A549 (cell line): ENCODE data around the gene MT1B.

ENCODE experiments used
- CHD2 ChIP-seq: fragments of 150-350 bp; IDR thresholded peaks from 2 replicates; pipeline ENCODE4 v1.6.1; 2014; ENCODE audit warnings: low read length; ENCODE audit not compliant: partially characterized antibody
- EHMT2 ChIP-seq: fragments of 200-600 bp; sonication (generic); IDR thresholded peaks from 2 replicates; pipeline ENCODE4 v1.6.1; 2016; ENCODE audit warnings: antibody characterized with exemption, low read depth, mild to moderate bottlenecking, moderate library complexity
- FOSL2 ChIP-seq, 2 experiments: fragments of 450-650 bp in 1 of 2; fragments of >200 bp in 1 of 2; sonication (Bioruptor Twin) in 1 of 2; formaldehyde crosslinking; IDR thresholded peaks; 2 replicates each; pipeline versions ENCODE4 v1.5.0 to v1.6.1; 2016 to 2020; ENCODE audit warnings: mild to moderate bottlenecking in 1 of 2, moderate library complexity in 1 of 2
- HOXA7 ChIP-seq: fragments of 250-450 bp; sonication (Bioruptor Pico); IDR thresholded peaks from 2 replicates; pipeline ENCODE4 v1.5.0; 2020; ENCODE audit warnings: mild to moderate bottlenecking, moderate library complexity
- JUN ChIP-seq, 2 experiments: fragments of >200 bp; sonication (Bioruptor Twin); formaldehyde crosslinking; IDR thresholded peaks; 2 replicates in 1 of 2; 3 replicates in 1 of 2; pipeline ENCODE4 v1.6.1; 2016 to 2017
- MYC ChIP-seq: IDR thresholded peaks from 2 replicates; pipeline ENCODE4 v1.6.1; 2012; ENCODE audit warnings: mild to moderate bottlenecking, inconsistent platforms, low read length, improper control_type of control experiment, borderline replicate concordance
- NFE2L2 ChIP-seq: fragments of 150-350 bp; conservative IDR thresholded peaks from 2 replicates; pipeline ENCODE4 v1.6.1; 2014; ENCODE audit warnings: low read length
- POLR2A ChIP-seq: IDR thresholded peaks from 2 replicates; pipeline ENCODE4 v1.6.1; 2012; ENCODE audit warnings: mild to moderate bottlenecking, low read length
- POLR2AphosphoS2 ChIP-seq: conservative IDR thresholded peaks from 2 replicates; pipeline ENCODE4 v1.6.1; 2012; ENCODE audit warnings: low read length, improper control_type of control experiment, inconsistent platforms
- RAD21 ChIP-seq, 2 experiments: fragments of >200 bp in 1 of 2; sonication (Bioruptor Twin) in 1 of 2; formaldehyde crosslinking in 1 of 2; IDR thresholded peaks in 1 of 2; conservative IDR thresholded peaks in 1 of 2; 2 replicates in 1 of 2; 3 replicates in 1 of 2; pipeline ENCODE4 v1.6.1; 2012 to 2018; ENCODE audit warnings: inconsistent platforms in 1 of 2
- SMC3 ChIP-seq: fragments of >200 bp; sonication (Bioruptor Twin); formaldehyde crosslinking; IDR thresholded peaks from 3 replicates; pipeline ENCODE4 v1.6.1; 2018; ENCODE audit warnings: inconsistent platforms
- TF ChIP-seq, protein P1 (sequence below): fragments of >200 bp; sonication (Bioruptor Twin); formaldehyde crosslinking; IDR thresholded peaks from 3 replicates; pipeline ENCODE4 v1.5.1; 2016

DNA sequence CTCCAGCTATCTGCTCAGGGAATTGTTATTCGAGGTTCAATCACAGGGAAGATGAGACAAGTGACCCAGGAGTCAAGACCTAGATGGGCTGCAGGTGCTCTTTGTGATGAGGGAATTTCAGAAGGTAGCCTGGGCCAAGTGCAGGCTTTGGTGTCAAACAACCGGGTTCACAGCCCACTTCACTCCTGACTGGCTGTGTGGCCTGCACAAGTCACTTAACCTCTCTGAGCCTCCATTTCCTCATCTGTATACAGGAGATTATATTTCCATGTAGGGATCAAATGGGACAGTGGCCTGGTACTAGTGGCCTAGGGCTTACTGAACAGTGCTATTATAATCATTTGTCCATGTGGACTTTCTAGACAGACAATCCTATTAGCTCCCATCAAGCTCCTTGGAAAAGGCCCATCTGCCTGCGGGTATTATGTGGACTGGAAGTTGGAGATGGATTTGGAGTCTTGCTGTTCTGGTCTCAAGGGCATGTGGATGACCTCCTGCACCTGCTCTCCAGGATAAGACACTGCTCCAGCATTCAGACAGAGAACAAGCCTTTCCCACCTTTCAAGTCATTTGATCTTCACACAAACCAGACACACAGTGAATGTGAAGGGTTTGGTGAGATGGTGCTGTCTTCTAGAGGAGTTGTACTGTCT, 27.5 kb downstream of the MT1B start:
- TF ChIP-seq POLR2AphosphoS2 (no peak), JUN (IDR thresholded peaks at IDR 0.05) (no peak), HOXA7 (CRISPR knock-in tag) (no peak), POLR2A (no peak), EHMT2 (no peak), SMC3 (no peak), MYC (no peak), FOSL2 (IDR thresholded peaks at IDR 0.05) (no peak), FOSL2 (CRISPR knock-in tag; IDR thresholded peaks at IDR 0.05) (no peak), NFE2L2 (no peak), RAD21 (conservative IDR thresholded peaks at IDR 0.05 in 1 of 2, IDR thresholded peaks at IDR 0.05 in 1 of 2) (no peak), CHD2 (no peak)
- TF ChIP-seq, protein P1, sequence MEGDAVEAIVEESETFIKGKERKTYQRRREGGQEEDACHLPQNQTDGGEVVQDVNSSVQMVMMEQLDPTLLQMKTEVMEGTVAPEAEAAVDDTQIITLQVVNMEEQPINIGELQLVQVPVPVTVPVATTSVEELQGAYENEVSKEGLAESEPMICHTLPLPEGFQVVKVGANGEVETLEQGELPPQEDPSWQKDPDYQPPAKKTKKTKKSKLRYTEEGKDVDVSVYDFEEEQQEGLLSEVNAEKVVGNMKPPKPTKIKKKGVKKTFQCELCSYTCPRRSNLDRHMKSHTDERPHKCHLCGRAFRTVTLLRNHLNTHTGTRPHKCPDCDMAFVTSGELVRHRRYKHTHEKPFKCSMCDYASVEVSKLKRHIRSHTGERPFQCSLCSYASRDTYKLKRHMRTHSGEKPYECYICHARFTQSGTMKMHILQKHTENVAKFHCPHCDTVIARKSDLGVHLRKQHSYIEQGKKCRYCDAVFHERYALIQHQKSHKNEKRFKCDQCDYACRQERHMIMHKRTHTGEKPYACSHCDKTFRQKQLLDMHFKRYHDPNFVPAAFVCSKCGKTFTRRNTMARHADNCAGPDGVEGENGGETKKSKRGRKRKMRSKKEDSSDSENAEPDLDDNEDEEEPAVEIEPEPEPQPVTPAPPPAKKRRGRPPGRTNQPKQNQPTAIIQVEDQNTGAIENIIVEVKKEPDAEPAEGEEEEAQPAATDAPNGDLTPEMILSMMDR, result no peak
